Sigmoid colon (tissue), 7 donors: ENCODE data around the gene SMAD3. TPM values are rescaled to one million over a fixed set of nuclear protein-coding genes. Genes with fewer than 3 reads are reported as not detected.

Source experiments
- DNase-seq: peaks from one replicate; pipeline ENCODE4 v3.0.0-alpha.2; 2019
- H3K27ac ChIP-seq, 4 donors: fragments of 200-600 bp; sonication (generic); one replicate each; pipeline ENCODE4 v1.5.1; 2016 to 2019; ENCODE audit warnings: mild to moderate bottlenecking in 1 of 4
- H3K27me3 ChIP-seq, 3 donors: fragments of 200-600 bp; sonication (generic); one replicate each; pipeline ENCODE4 v1.5.1; 2019; ENCODE audit warnings: mild to moderate bottlenecking in 1 of 3
- H3K36me3 ChIP-seq, 4 donors: fragments of 200-600 bp; sonication (generic); one replicate each; pipeline ENCODE4 v1.5.1; 2016 to 2019
- H3K4me1 ChIP-seq, 4 donors: fragments of 200-600 bp; sonication (generic); one replicate each; pipeline ENCODE4 v1.5.1; 2017 to 2019
- H3K4me3 ChIP-seq, 4 donors: fragments of 200-600 bp; sonication (generic); one replicate each; pipeline ENCODE4 v1.5.1; 2017 to 2019; ENCODE audit warnings: mild to moderate bottlenecking in 2 of 4, moderate library complexity in 1 of 4
- H3K9me3 ChIP-seq, 4 donors: fragments of 200-600 bp in 3 of 4; sonication (generic) in 3 of 4; one replicate each; pipeline versions ENCODE4 v1.5.1 to v1.6.1; 2013 to 2019
- EP300 ChIP-seq, 4 donors: sonication (generic); formaldehyde crosslinking; IDR thresholded peaks; one replicate each; pipeline ENCODE4 v1.6.1; 2017; ENCODE audit warnings: antibody characterized with exemption in 4 of 4
- POLR2A ChIP-seq, 2 donors: fragments of 450-650 bp; IDR thresholded peaks; one replicate each; pipeline ENCODE4 v1.6.1; 2016; ENCODE audit warnings: antibody characterized with exemption in 2 of 2, mild to moderate bottlenecking in 2 of 2, moderate library complexity in 2 of 2
- POLR2AphosphoS5 ChIP-seq, 4 donors: sonication (generic); formaldehyde crosslinking; IDR thresholded peaks; one replicate each; pipeline ENCODE4 v1.6.1; 2017; ENCODE audit warnings: antibody characterized with exemption in 4 of 4
- WGBS, 2 donors: extraction: QIAGEN DNeasy Blood & Tissue Kit; methylation state at CpG; one replicate each; pipeline ENCODE4 v1.1.7; 2013; 5-methylcytosine and 5-hydroxymethylcytosine counted together
- intact Hi-C: fragments of 100-400 bp; cut with DNase I; formaldehyde crosslinking; loops from one replicate; pipeline ENCODE4 v1.15.1; 2023
- polyA plus RNA-seq, 3 donors: library from polyadenylated mRNA; stranded (reverse); fragments of 200-250 nt; gene quantifications; one replicate each; pipeline ENCODE4 v1.2.3, GENCODE V29; 2013
- total RNA-seq, 4 donors: library from RNA; depleted of rRNA; stranded (reverse); fragments of >200 nt; gene quantifications; one replicate each; pipeline ENCODE4 v1.1.0, GENCODE V29; 2016
- TF ChIP-seq, protein P1 (sequence below), 4 experiments: fragments of 450-650 bp in 3 of 4; fragments of 200-600 bp in 1 of 4; IDR thresholded peaks; one replicate each; pipeline ENCODE4 v1.5.1; 2016 to 2019; ENCODE audit warnings: antibody characterized with exemption in 4 of 4, mild to moderate bottlenecking in 3 of 4, moderate library complexity in 2 of 4
- donor health status: healthy with polysubstance abuse.
- donor health status: Bipolar disorder and iron deficiency.
- donor health status: healthy.

The SMAD3 gene
- total and polyA plus RNA-seq, 7 donors: 12.5 to 28.2 (median 18.4) TPM

DNA sequence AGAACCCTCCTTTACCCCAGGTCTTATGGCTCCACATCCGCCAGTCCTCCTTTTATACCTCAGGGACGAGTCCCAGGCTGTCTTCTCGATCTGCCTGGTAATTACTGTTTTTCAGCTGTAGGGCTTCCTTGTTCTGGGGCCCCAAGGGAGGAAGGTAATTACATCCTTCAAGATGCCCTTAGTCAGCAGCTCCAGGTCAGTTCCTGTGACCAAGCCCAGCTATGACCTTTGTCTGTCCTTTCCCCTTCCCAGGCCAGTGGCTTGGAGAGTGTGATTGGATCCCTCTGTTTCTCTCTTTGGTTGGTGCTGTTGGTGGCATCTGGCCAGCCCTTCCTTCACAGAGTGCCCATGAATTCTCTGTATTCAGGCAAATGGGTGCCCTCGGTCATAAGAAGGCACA, 96.5 kb downstream of the SMAD3 start:
- Histone ChIP-seq H3K36me3 (peaks cover 5 to 22% (median 11%) of the 10 kb centered on the region in 4 donors), H3K27me3 (no peaks in the 10 kb centered on the region), H3K4me3 (no peak overlapping the region), H3K9me3 (no peaks in the 10 kb centered on the region), H3K27ac (no peak overlapping the region), H3K4me1 (peaks cover 0 to 32% (median 9%) of the 10 kb centered on the region in 4 donors)
- TF ChIP-seq POLR2AphosphoS5 (IDR thresholded peaks at IDR 0.05): no peak
- TF ChIP-seq, protein P1, sequence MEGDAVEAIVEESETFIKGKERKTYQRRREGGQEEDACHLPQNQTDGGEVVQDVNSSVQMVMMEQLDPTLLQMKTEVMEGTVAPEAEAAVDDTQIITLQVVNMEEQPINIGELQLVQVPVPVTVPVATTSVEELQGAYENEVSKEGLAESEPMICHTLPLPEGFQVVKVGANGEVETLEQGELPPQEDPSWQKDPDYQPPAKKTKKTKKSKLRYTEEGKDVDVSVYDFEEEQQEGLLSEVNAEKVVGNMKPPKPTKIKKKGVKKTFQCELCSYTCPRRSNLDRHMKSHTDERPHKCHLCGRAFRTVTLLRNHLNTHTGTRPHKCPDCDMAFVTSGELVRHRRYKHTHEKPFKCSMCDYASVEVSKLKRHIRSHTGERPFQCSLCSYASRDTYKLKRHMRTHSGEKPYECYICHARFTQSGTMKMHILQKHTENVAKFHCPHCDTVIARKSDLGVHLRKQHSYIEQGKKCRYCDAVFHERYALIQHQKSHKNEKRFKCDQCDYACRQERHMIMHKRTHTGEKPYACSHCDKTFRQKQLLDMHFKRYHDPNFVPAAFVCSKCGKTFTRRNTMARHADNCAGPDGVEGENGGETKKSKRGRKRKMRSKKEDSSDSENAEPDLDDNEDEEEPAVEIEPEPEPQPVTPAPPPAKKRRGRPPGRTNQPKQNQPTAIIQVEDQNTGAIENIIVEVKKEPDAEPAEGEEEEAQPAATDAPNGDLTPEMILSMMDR (IDR thresholded peaks at IDR 0.05): no peak
- 69 to 82% methylated on average over 4 of the region's 4 CpGs for WGBS, 2 donors
- intact Hi-C loops: no loop called here
- DNase-seq: peak; percentile 29

DNA sequence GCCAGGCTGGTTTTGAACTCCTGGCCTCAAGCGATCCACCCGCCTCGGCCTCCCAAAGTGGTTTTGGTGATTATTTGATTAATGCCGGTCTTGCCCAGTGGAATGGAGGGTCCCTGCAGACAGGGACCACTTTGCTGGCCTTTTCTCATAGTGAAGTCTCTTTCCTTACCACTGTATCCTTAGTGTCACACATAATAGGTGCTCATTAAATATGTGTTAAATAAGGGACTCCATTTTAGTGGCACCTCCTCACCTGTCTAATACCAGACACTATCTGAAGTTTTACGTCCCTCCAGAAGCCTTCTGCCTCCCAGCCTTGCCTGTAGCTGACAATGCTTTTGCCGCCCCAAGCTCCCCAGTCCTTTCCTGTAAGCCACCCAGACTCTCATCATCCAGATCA, 97.8 kb downstream of the SMAD3 start:
- intact Hi-C loops: no loop called here
- Histone ChIP-seq H3K9me3 (no peaks in the 10 kb centered on the region), H3K27ac (no peak overlapping the region), H3K4me3 (no peak overlapping the region), H3K4me1 (peaks cover 0 to 37% (median 14%) of the 10 kb centered on the region in 4 donors), H3K36me3 (peaks cover 5 to 34% (median 15%) of the 10 kb centered on the region in 4 donors), H3K27me3 (no peaks in the 10 kb centered on the region)
- TF ChIP-seq, protein P1 (IDR thresholded peaks at IDR 0.05): no peak
- TF ChIP-seq EP300 (IDR thresholded peaks at IDR 0.05) (no peak), POLR2A (IDR thresholded peaks at IDR 0.05) (no peak), POLR2AphosphoS5 (IDR thresholded peaks at IDR 0.05) (no peak)
- whole genome bisulfite sequencing, 2 donors: 98% methylated on average over 6 of the region's 6 CpGs
- peak; percentile 20 for DNase-seq

DNA sequence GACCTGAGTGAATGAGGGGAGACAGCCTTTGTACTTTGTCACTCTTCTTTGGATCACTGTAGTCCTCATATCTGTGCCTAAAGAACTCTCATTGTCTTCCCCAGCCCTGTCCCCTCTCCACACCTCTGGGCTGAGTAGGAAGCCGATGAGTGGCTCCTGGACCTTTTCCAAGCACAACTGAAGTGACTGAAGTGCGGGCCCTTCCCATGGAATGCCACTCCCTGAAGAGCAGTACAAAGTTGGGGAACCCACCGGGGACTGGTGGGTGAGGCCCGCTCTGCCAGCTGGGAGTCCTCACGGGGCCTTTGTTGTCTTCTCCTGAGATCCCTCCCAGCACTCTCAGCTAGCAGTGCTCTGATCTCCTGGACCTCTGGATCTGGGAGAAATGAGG, 99.0 kb downstream of the SMAD3 start:
- intact Hi-C loops: no loop called here
- H3K9me3 ChIP-seq: no peaks in the 10 kb centered on the region
- peak overlapping the region in 1 of 4 donors; percentile 10 for H3K27ac ChIP-seq
- H3K36me3 ChIP-seq: peaks cover 5 to 41% (median 15%) of the 10 kb centered on the region in 4 donors
- DNase-seq: no peak
- TF ChIP-seq POLR2AphosphoS5 (IDR thresholded peaks at IDR 0.05) (no peak), EP300 (IDR thresholded peaks at IDR 0.05) (no peak), POLR2A (IDR thresholded peaks at IDR 0.05) (no peak)
- TF ChIP-seq, protein P1 (IDR thresholded peaks at IDR 0.05): no peak
- H3K4me3 ChIP-seq: no peak overlapping the region
- WGBS, 2 donors: 27 to 63% methylated on average over 5 of the region's 5 CpGs
- no peaks in the 10 kb centered on the region for H3K27me3 ChIP-seq
- H3K4me1 ChIP-seq: peaks cover 0 to 40% (median 17%) of the 10 kb centered on the region in 4 donors

DNA sequence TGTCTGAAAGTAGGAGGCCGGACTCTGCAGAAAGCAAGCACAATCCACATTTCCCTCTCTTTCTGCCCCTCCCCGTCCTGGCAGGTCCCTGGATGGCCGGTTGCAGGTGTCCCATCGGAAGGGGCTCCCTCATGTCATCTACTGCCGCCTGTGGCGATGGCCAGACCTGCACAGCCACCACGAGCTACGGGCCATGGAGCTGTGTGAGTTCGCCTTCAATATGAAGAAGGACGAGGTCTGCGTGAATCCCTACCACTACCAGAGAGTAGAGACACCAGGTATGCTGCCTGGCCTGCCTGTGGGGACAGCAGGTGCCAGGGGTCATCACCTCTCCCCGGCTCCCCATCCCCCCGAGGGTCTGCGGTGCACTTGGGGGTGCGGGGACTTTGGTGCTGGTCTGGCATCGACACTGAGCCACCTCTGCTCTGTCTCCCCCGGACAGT, 99.4 kb downstream of the SMAD3 start:
- 83 to 87% methylated on average over 17 of the region's 17 CpGs for WGBS, 2 donors
- intact Hi-C loops: no loop called here
- no peaks in the 10 kb centered on the region for H3K27me3 ChIP-seq
- peak overlapping the region in 1 of 4 donors; percentile 10 for H3K27ac ChIP-seq
- no peaks in the 10 kb centered on the region for H3K9me3 ChIP-seq
- H3K4me3 ChIP-seq: no peak overlapping the region
- TF ChIP-seq, protein P1 (IDR thresholded peaks at IDR 0.05): no peak
- TF ChIP-seq EP300 (IDR thresholded peaks at IDR 0.05) (no peak), POLR2A (IDR thresholded peaks at IDR 0.05) (no peak)
- peaks cover 5 to 45% (median 15%) of the 10 kb centered on the region in 4 donors for H3K36me3 ChIP-seq
- peaks cover 0 to 40% (median 17%) of the 10 kb centered on the region in 4 donors for H3K4me1 ChIP-seq
- peak; percentile 63 for DNase-seq
